Suprapubic skin (tissue), 3 donors: ENCODE results near the gene MARCOL.

ENCODE experiments used
- POLR2AphosphoS5 ChIP-seq, 3 donors: sonication (generic); formaldehyde crosslinking; IDR thresholded peaks; one replicate each; pipeline ENCODE4 v1.6.1; 2017; ENCODE audit warnings: antibody characterized with exemption in 3 of 3
- TF ChIP-seq, protein P1 (sequence below), 2 donors: fragments of 200-600 bp in 1 of 2; fragments of 450-650 bp in 1 of 2; sonication (generic) in 1 of 2; IDR thresholded peaks; one replicate each; pipeline ENCODE4 v1.5.1; 2016 to 2019; ENCODE audit warnings: antibody characterized with exemption in 2 of 2, mild to moderate bottlenecking in 1 of 2, moderate library complexity in 1 of 2

DNA sequence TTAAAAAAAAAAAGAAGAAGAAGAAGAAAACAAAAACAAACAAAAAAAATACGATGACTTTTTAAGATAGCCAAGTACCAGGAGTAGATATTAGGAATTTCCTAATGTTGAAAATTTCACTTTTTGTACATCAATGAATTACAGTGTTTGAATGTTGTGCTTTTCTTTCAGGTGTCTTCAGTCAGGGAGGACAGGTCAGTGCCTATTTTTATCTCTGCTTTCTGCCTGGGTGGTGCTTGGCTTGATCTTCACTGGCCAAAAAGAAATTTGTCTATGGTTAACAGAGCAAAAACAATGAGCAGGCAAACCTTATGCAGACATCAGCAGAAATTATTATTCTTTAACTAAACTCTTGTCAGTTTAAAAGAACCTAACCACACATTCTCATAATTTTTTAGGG is 32.5 kb upstream of the MARCOL start:
- TF ChIP-seq, protein P1, sequence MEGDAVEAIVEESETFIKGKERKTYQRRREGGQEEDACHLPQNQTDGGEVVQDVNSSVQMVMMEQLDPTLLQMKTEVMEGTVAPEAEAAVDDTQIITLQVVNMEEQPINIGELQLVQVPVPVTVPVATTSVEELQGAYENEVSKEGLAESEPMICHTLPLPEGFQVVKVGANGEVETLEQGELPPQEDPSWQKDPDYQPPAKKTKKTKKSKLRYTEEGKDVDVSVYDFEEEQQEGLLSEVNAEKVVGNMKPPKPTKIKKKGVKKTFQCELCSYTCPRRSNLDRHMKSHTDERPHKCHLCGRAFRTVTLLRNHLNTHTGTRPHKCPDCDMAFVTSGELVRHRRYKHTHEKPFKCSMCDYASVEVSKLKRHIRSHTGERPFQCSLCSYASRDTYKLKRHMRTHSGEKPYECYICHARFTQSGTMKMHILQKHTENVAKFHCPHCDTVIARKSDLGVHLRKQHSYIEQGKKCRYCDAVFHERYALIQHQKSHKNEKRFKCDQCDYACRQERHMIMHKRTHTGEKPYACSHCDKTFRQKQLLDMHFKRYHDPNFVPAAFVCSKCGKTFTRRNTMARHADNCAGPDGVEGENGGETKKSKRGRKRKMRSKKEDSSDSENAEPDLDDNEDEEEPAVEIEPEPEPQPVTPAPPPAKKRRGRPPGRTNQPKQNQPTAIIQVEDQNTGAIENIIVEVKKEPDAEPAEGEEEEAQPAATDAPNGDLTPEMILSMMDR (IDR thresholded peaks at IDR 0.05), result no peak
- TF ChIP-seq POLR2AphosphoS5 (IDR thresholded peaks at IDR 0.05), result no peak
